Lower leg skin (tissue), 3 donors: Measurements from ENCODE around the gene L3HYPDH.

Source experiments
- CTCF ChIP-seq, 3 donors: fragments of 450-650 bp; IDR thresholded peaks; one replicate each; pipeline ENCODE4 v1.5.1; 2016; ENCODE audit warnings: antibody characterized with exemption in 3 of 3, mild to moderate bottlenecking in 3 of 3, moderate library complexity in 2 of 3
- POLR2A ChIP-seq, 2 donors: fragments of 450-650 bp; IDR thresholded peaks; one replicate each; pipeline ENCODE4 v1.6.1; 2016 to 2017; ENCODE audit warnings: antibody characterized with exemption in 2 of 2, mild to moderate bottlenecking in 1 of 2, moderate library complexity in 1 of 2

DNA sequence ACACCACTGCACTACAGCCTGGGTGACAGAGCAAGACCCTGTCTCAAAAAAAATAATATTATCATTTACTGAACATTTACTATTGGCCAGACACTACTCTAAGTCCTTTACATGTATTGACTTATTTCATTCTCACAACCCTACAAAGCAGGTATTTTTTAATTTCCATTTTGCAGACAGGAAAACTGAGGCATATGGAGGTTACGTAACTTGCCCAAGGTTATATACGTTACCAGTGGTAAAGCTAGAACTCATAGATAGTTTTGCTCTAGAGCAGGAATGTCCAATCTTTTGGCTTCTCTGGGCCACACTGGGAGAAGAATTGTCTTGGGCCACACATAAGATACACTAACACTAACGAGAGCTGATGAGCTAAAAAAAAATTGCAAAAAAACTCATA is 5.7 kb downstream of the L3HYPDH start:
- TF ChIP-seq CTCF (IDR thresholded peaks at IDR 0.05) (no peak), POLR2A (IDR thresholded peaks at IDR 0.05) (no peak)
